GM21528 (cell line): Measurements from ENCODE around the gene TAGLN2.
A peak's percentile ranks its signal among the peaks of the same experiment; 100 is the strongest.

Experiments
- ATAC-seq: cut with Tn5 transposase; IDR thresholded peaks from one replicate; pipeline ENCODE4 v1.9.1; 2021; ENCODE audit warnings: mild to moderate bottlenecking, moderate library complexity; ENCODE audit not compliant: unreplicated experiment, low FRiP score

The TAGLN2 gene

DNA sequence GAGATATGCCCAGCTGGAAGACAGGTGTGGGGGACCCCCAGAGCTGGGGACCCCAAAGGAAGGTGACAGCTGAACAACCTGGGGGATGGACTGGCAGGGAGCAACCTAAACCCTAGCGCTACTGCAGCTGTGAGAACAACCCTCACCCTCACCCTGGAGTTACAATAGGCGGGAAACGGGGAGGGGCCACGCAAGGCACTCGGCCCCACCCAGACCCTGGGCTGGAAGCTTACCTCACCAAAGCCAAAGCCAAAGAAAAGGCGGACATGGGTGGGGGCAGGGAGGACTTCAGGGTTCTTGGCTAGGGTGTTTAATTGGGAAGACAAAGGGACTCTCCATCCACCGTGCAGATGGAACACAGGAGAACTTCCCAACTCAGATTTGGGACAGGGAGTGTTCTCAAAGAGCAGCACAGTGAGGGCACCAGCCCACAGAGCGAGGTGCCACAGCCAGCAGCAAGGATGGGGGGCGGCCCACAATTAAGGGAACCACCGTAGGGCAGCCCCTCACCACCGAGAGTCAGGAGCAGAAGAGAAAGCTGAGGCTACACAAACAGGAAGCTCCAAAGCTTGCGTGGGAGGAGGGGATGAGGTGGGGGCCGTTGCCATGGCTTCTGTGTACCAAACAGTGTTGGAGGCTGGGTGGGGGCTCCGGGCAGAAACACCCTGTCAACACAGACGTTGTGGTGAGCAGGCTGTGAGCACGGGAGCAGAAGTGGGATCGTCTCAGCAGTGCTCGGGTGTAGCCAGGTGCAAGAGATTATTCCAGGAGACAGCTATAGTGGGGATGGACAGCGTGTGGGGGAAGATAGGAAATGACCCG, 1.9 kb downstream of the TAGLN2 start:
- peak; percentile 29 for ATAC-seq

DNA sequence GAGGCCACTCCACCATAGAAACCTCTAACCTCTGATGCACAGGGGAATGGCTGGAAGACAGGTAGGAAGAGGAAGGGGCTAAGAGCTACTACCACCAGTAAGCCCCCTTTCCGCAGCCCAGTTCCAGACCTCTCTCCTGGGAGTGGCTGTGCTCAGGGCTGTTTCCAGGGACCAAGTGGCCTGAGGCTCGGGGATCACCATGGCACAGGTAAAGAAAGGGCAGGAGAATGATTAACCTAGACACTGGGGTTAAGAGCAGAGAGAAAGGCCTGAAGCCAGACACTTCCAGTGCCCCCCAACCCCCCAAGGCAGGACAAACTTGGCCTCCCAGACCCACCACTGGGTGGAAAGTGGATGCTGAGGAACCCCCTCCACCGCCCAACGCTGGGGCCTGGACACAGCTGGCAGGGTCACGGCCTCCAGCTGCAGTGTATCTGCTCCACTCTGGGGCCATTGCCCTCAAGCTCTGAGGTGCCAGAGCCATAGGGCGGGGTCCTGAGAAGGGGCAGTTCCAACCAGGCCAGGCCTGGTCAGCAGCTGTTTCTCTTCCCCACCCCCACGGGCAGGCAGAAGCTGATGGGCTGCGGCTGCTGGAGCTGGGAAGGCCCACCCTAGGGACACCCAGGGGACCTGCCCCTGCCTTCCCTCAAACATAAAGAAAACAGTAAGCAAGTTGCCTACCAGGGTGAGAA, 2.6 kb downstream of the TAGLN2 start:
- no peak for ATAC-seq

DNA sequence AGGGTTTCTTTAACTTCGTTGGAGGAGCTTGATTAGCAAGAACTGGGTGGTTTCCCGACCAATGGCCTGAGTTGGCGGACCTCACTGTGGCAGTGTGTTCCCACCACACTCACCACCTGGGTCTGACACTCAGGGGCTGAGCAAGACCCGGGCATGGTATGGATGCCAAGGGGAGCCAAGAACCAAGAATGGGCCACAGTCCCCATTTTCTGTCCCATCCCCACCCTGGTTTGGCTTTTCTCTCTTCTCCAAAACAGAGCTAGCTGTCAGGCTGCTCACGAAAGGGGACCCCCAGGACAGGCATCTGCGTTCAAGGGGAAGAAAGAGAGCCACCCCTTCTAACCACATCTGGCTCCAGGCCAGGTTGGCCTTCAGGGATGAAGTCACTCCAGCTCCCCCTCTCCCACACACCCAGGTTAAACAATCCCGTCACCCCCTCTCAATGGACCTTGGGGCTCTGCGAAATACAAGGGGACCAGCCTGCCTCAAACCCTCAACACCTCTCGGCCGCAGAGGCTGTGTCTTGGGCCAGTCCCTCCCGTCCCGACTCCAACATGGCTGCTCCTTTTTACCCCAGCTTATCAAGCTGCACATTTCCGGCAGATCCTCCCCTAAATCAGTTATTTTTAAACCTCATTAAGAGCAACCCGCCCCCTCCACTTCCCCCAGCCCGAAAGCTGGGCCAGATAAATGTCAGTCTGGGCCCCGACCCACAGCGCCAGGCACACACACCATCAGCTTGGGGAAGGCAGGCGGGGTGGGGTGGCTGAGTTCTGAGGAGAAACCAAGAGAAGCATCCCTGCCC, 3.4 kb downstream of the TAGLN2 start:
- no peak for ATAC-seq

DNA sequence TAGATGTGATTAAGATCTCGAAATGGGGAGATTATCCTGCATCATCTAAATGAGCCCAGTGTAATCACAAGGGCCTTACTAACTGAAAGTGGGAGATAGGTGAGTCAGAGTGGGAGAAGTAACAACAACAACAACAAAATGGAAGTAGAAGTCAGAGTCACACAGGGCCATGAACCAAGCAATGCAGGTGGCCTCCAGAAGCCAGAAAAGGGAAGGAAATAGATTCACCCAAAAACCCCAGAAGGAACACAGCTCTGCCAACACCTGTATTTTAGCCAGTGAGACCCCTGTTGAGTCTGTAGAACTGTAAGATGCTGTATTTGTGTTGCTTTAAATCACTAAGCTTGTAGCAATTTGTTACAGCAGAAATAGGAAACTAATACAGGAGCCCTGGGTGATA, 4.1 kb downstream of the TAGLN2 start:
- peak; percentile 24 for ATAC-seq

DNA sequence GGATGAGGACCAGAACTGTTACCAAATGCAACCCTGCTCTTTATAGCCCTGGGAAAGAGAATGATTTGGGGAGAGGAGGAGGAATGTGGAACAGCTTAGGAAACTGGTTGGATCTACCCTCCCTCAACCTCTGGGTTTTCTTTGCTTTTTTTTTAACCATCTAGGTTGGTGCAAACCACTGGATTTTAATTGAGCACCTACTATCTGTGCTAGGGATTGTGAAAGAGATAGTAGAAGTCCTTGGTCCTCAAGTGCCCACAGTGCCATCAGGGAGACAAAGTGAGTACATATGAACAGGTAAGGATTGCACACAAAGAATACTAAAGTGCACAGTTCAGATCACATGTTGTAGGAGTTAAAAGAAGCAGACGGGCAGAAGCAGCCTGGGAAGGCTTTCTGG, 4.7 kb downstream of the TAGLN2 start:
- no peak for ATAC-seq

DNA sequence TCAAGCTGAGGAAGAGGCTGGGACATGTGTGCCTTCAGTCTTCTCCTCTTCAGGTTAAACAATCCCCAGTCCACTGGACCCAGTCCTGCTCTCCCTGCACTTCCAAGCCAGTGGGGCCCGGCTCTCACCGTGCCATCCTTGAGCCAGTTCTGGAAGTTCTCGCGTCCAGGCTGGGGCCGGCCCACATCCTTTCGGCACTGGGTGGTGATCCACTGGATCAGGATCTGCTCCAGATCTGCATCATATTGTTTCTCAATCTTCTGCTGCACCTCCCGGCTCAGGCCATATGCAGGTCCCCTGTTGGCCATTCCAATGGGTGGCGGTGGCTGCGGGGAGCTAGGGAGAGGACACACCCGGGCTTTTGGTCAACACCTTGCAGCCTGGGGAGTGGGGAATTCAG, 5.1 kb downstream of the TAGLN2 start:
- no peak for ATAC-seq

DNA sequence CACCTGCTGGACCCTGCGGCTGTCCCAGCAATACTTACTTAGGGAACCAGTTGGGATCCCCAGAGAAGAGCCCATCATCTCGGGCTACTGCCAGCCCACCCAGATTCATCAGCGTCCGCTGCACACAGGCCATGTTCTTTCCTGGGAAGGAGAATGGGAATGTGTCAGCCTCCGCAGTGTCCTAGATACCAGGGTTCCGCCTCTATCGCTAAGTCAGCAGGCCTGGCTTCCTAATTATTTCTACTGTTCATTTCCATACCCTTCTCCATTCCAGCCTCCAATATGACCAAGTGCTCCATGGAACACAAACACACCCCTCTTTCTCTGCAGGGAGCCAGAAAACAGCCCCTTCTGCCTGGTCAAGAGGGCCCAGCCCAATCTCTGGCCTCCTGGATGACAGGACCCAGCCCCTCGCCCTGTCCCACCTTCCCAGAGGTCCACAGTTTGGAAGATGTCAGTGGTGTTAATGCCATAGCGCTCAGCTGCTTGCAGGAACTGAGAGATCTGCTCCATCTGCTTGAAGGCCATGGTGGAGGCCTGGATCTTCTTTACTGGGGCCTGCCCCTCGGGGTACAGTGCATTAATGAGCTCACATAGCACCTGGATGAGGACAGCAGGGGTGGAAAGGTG, 6.0 kb downstream of the TAGLN2 start:
- no peak for ATAC-seq

DNA sequence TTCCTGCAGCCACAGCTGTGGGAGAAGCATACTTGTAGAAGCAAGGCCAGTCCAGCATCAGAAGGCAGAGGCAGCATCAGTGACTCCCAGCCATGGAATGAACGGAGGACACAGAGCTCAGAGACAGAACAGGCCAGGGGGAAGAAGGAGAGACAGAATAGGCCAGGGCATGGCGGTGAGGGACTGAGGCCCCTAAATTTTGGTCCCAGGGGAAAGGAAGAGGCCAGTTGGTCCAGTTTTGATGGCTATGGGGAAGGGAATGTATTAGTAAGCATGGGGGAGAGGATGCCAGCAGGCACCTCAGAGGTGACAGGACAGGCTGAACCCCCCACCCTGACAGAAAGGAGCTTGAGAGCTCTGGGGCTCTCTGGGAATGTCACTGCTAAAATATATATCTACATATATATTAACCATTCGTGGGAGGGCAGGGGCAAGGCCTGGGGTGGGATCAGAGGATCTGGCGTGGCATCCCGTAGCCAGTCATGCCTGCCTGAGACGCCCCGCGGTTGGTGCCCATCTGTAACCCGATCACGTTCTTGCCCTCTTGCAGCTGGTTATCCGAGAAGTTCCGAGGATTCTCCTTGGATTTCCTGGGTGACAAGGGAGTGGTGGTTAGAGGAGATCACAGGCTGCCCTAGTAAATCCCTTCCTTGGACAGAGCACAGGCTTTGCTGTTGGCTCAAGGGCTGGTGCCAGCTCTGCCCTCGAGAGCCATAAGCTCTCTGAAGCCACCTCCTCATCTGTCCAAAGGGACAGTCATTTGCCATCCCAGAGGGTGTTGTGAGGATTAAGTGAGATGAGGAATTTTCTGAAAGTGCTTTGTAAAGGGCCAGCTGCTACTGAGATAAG, 6.7 kb downstream of the TAGLN2 start:
- no peak for ATAC-seq

DNA sequence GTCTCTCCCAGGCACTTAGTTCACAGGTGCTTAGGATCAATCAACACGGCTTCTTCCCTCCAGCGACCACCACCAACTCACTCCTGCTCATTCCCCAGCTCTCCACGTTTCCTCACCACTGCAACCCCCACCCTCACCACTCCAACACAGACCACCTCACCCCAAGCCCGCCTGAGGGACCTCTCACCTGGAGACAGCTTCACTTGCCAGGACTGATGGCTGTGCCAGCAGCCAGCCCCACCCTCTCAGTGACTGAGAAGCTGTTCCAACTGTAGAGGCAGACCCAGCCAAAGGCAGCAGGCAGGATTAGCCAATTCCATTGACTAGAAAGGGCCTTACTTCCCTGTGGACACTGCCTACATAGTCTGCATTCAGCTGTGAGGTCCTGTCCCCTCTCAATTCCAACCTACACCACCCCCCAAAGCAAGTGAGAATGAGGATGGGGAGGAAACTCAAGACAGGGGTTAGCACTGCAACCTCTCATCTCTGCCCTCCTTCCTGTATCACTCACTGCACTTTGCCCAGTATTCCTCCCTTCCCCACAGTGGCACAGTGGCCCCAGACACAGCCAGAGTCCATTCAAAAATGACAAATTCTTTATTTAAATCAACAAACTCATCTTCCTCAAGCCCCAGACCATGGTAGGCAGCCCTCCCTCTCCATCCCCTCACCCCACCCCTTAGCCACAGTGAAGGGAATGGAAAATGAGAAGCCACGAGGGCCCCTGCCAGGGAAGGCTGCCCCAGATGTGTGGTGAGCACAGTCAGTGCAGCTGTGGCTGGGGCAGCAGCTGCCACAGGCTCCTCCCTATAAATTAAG, 7.6 kb downstream of the TAGLN2 start:
- no peak for ATAC-seq

DNA sequence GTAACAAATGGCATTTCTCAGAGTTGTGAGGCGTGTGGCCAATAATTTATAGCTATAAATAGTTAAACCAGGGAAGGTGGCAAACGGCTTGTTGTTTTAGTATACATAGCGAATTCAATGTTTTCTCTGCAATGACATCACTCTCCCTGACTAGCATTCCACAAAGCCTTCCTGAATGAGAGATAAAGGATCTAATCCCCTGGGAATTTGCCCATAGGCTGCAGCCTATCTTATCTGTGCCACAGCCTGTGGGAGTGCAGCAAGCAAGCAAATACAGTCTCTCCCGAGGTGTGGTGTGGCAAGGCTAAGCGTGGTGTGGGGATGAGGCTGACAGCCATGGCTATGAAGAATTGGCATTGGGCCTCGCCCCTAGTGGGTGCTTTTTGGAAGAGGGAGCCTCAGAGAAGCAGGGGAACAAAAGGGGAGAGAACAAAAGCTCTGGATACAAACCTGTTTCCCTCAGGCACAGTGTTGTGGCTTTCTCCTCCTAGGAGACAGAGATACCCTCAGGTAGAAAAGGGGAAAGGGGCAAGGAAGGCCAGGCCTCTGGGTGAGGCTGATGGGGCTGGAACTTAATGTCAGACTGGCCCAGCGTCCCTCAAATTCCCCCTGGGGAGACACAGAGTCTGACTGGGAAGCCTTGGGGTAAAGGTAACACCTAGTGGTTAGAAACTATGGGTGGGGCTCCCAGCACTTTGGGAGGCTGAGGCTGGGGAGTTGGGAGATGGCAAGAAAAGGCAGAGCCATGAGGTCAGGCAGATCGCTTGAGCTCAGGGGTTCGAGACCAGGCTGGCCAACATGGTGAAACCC, 8.9 kb downstream of the TAGLN2 start:
- ATAC-seq = no peak

DNA sequence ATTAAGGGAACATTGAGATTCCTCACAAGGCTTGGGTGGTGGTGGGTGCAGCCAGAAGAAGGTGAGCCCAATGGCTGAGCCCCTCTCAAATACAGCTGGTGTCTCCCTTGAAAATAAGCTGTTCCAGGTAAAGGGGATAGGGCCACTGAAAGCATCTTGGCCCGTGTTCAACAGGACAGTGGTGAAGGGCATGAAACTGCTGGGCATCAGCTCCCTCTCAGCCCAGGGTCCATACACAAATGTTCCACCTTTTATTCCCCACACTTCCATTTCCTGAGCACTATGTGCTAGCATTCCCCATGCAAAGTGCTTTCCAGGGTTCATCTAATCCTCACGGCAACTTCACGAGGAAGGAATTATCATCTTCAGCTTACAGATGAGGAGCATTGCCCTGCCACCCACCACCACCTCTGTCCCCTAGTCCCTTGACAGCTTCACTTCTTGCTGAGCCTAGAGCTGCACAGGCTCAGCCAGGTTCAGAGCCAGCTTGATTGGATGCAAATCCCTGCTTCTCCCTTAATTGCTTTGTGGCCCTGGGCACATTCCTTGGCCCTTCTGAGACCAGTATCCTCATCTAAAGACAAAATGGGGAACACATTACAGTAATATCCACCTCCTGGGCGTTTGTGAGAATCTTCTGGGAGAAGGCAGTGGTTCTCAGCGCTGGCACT, 9.6 kb downstream of the TAGLN2 start:
- no peak for ATAC-seq

DNA sequence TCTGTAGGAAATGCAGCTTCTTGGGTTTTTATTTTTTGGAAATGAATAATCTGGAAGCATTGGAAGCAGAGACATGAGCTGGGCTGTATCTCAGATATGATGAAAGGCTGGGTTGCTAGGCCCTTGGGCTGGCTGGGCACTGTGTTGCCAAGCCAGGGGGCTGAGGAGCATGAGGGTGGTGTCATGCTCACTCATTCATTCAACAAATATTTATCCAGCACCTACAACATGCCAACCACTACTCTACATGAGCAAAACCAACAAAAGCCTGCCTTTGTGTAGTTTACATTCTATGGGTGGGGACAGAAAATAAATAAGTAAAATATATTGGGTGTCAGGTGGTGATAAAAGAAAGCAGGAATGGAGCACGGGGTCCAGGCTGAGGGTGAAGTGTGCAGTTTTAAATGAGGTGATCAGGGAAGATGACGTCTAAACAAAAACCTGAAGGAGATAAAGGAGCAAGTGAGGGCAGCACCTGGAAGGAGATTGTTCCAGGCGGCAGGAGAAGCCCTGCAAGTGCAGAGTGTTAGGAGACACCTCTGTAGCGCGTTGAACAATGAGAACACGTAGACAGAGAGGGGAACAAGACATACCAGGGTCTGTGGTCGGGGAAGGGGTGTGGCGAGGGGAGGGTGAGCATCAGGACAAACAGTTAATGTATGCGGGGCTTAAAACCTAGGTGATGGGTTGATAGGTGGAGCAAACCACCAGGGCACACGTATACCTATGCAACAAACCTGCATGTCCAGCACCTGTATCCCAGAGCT, 10.9 kb downstream of the TAGLN2 start:
- ATAC-seq = no peak

DNA sequence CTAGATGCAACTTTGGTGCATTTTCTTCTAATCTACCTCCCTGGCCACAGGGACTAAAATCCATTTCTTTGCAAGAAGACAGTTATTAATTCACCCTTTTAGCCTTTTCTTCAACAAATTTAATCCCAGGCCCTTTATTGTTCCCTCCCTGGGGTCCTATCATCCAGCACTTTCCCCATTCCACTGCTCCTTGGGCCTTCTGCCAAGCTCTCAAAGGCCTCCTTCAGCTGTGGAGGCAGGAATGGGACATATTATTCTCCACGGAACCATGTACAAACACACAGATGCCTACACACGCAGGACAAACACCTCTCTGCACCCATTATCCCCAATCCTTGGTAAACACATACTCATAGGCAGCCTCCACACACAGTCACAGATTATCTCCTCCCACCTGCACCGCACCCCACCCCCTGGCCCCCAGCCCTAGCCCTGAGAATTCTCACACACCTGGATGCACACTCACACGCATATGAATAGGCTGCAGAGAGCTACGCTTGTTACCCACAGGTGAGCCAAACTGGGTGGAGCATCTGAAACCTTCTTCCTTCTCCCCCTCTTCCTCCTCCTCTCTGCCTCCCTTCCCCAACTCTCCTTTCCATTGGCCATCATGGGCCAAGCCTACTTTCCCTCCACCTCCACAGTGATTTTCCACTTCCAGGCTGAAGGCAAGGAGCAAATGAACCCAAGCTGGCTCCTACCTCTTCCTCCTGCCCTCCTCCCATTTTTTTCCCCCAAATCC, 11.7 kb downstream of the TAGLN2 start:
- ATAC-seq = no peak

DNA sequence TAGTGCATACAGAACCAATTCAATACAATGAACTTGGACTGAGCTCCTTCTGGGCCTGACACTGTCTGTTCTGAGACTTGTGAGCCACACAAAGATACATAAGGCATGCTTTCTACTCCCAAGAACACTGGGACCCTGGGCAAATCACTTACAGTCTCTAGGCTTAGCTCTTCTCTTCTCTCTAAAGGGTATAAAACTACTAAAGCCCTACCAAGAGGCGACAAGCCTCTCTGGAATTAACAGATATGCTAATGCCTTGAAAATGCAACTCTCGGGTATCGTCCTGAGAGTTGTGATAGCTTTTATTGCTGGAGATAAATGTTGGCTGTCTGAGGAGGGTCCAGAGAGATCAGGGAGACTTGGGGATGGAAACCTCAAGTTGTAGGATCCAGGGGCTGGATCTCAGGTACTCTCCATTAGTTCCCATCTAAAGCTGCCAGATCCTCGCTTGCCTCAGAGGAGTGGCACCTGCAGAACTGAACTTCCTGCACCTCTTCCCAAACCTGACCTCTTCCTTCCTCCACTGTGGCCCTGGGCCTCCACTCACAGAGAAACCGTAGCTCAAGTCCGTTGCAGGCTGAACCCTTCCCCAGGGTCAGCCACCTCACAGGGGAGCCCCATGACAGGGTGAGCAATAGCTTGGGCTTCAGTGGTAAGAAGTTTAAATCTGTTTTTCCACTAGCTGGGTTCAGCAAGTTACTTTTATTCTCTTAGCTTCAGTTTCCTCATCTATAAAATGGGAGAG, 13.8 kb downstream of the TAGLN2 start:
- no peak for ATAC-seq

DNA sequence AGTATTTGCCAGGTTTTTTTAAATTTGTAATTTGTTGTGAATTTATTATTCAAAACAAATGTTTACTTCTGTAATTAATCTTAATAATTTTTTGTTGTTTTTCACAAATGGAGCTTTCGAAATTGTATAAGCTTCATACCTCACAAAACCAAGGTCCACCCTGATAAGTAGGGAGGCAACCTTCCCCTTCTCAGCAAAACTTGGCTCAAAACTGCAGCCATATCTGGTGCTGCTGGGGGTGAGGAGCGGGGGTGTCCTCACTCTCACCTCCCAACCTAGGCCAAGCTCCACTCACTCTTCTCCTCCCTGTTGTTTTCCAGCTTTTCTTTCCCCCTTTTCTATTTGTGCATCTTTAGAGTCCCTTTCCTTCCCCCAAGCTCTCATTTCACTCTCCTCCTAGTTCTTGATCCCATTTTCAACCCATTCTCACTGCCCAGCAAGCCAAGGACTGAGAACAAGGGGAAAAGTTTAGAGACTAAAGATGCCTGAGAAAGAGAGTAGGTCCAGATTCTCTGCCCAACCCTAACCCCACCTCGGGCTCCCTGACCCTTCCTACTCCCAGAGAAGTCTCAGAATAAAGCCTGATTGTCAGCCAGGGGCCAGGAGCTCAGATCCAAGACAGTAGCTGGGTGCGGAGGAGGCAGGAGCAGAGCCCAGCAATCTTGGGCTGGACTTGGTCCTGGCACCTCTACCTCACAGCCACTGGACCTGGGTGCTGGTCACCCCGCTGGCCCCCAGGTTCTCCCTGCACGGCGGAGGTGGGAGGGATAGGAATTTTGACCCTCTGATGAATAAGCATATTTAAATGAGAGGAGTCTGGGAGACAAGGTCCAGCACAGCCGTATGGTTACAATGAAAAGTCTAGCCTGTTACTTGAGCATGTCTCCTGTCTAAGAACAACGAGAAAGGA, 17.0 kb downstream of the TAGLN2 start:
- ATAC-seq = no peak
